Measurements from ENCODE around the gene L1TD1. TPM values are rescaled to one million over a fixed set of nuclear protein-coding genes. Genes with fewer than 3 reads are reported as not detected.

L1TD1 gene
- under 0.01 and 1.9 TPM in 2 replicates for total RNA-seq

GRCh38 chr1:62194651-62195544, at the start of gene L1TD1:
Gene L1TD1 (plus strand): TSS chr1:62194849. CDS start chr1:62206629, 11,780 bp downstream.

Other genes starting within 250 kb of the L1TD1 start
- gene KANK4, start 124.6 kb downstream of the L1TD1 start, total RNA-seq, result under 0.01 and 3.6 TPM in 2 replicates
- gene USP1, start 242.2 kb downstream of the L1TD1 start, total RNA-seq, result 12.5 and 23.7 TPM in 2 replicates